Fibroblast of lung (primary cell): ENCODE results near the gene ADSS2. TPM values are rescaled to one million over a fixed set of nuclear protein-coding genes. Genes with fewer than 3 reads are reported as not detected.

Source experiments
- DNase-seq, 2 donors: peaks; one replicate each; pipeline versions ENCODE4 v3.0.0 to v3.0.0-alpha.2; 2010; ENCODE audit warnings: low read depth in 2 of 2
- H2AFZ ChIP-seq: 2 replicates; pipeline ENCODE4 v1.5.1; 2012; ENCODE audit warnings: low read length, control low read depth, inconsistent platforms
- H3K27ac ChIP-seq: 2 replicates; pipeline ENCODE4 v1.5.1; 2011; ENCODE audit warnings: low read length, control low read depth; ENCODE audit not compliant: insufficient read depth
- H3K27me3 ChIP-seq: 2 replicates; pipeline ENCODE4 v1.5.1; 2011; ENCODE audit warnings: mild to moderate bottlenecking, low read length; ENCODE audit not compliant: control insufficient read depth, insufficient read depth
- H3K36me3 ChIP-seq: 2 replicates; pipeline ENCODE4 v1.5.1; 2011; ENCODE audit warnings: low read length; ENCODE audit not compliant: control insufficient read depth, insufficient read depth
- H3K4me1 ChIP-seq: 2 replicates; pipeline ENCODE4 v1.5.1; 2011; ENCODE audit warnings: low read length; ENCODE audit not compliant: control insufficient read depth, insufficient read depth; ENCODE audit errors: extremely low read depth
- H3K4me2 ChIP-seq: 2 replicates; pipeline ENCODE4 v1.5.1; 2011; ENCODE audit warnings: low read length, control low read depth; ENCODE audit not compliant: insufficient read depth; ENCODE audit errors: extremely low read depth
- H3K4me3 ChIP-seq, 4 experiments: fragments of 200-600 bp in 1 of 4; sonication (generic) in 1 of 4; replicated peaks in 1 of 4; 2 replicates each; pipeline ENCODE4 v1.5.1; 2011 to 2016; ENCODE audit warnings: low read length in 4 of 4, low read depth in 3 of 4, mild to moderate bottlenecking in 3 of 4, control low read depth in 2 of 4, inconsistent platforms in 1 of 4, mixed read lengths in 1 of 4; ENCODE audit not compliant: insufficient read depth in 1 of 4; ENCODE audit errors: control extremely low read depth in 1 of 4
- H3K79me2 ChIP-seq: 2 replicates; pipeline ENCODE4 v1.5.1; 2012; ENCODE audit warnings: mild to moderate bottlenecking, low read length, inconsistent platforms; ENCODE audit not compliant: control insufficient read depth, insufficient read depth
- H3K9ac ChIP-seq: 2 replicates; pipeline ENCODE4 v1.5.1; 2011; ENCODE audit warnings: mild to moderate bottlenecking, low read length, control low read depth; ENCODE audit not compliant: insufficient read depth
- H3K9me3 ChIP-seq: 2 replicates; pipeline ENCODE4 v1.5.1; 2012; ENCODE audit warnings: low read depth, low read length; ENCODE audit not compliant: control insufficient read depth, insufficient read depth
- H4K20me1 ChIP-seq: 2 replicates; pipeline ENCODE4 v1.5.1; 2011; ENCODE audit warnings: low read length; ENCODE audit not compliant: control insufficient read depth, insufficient read depth; ENCODE audit errors: extremely low read depth
- EZH2 ChIP-seq: IDR thresholded peaks from 2 replicates; pipeline ENCODE4 v1.5.1; 2012; ENCODE audit warnings: low read length, control low read depth, mild to moderate bottlenecking; ENCODE audit errors: missing control alignments
- polyA plus RNA-seq, 2 donors: library from polyadenylated mRNA; depleted of rRNA in 1 of 2; stranded (reverse) in 1 of 2; unstranded in 1 of 2; fragments of >200 nt; gene quantifications; 2 replicates each; pipeline ENCODE4 v1.2.1, GENCODE V29; 2011 to 2012; ENCODE audit warnings: missing spikeins in 1 of 2
- total RNA-seq: library from RNA; depleted of rRNA; stranded (reverse); fragments of >200 nt; gene quantifications from 2 replicates; pipeline ENCODE4 v1.2.1, GENCODE V29; 2014
- TF ChIP-seq, protein P1 (sequence below), 2 donors: IDR thresholded peaks in 1 of 2; conservative IDR thresholded peaks in 1 of 2; 1 replicate in 1 of 2; 2 replicates in 1 of 2; pipeline ENCODE4 v1.5.1; 2011 to 2012; ENCODE audit warnings: low read length in 2 of 2, control low read depth in 1 of 2, inconsistent platforms in 1 of 2, low read depth in 1 of 2, mild to moderate bottlenecking in 1 of 2

The ADSS2 gene
- total and polyA plus RNA-seq, 2 donors (not counting 1 experiment from before 2014, with no cell fraction given): 55.9 to 62.1 TPM

DNA sequence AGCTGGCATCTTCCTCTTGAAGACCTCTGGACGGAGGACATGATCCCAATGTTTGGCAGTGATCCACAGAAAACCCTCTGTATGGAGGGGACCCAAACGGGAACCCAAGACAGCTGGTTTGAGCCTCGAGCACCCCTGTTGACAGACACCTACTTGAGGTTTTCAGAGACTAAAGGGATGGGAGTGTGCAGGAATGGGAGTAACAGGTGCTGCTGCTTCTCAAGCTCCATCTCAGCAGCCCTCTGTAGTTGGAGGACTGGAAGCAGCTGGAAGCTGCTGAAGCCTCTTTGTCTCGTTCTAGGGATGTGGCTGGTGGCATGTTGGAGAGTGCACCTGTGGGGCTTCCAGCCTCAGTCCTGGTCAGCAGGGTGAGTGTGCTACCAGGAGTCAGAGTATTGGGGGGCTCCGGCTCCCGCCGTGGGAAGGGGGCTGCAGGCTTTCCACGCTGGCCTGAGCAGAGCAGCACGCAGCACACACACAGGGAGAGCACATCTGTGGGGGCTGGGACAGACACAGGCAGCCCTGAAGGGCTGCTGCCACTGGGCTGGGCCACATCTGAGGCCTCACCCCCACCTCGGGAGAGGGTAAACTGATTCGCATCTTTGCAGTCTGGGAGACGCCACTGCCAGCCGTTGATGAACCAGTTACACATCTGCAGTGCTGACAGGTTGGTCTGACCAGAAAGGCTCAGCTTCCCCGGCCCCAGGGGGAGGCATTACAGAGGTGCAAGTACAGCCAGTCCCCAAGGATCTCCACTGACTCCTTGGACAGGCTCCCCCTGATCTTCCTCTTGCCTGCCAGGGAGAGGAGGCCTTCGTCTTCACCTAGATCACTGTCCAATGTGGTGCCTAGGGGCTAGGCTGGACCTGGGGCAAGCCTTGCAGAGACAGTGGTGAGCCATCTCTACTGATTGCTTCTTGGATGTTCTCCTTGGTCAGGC, 56.6 kb downstream of the ADSS2 start:
- Histone ChIP-seq H3K9ac (no peak overlapping the region), H3K9me3 (no peaks in the 10 kb centered on the region), H4K20me1 (no peaks in the 10 kb centered on the region), H3K79me2 (no peaks in the 10 kb centered on the region), H2AFZ (no peak overlapping the region), H3K27ac (no peak overlapping the region), H3K36me3 (no peaks in the 10 kb centered on the region), H3K4me3 (no peak overlapping the region), H3K4me1 (no peaks in the 10 kb centered on the region), H3K27me3 (no peaks in the 10 kb centered on the region), H3K4me2 (no peak overlapping the region)
- no peak for DNase-seq
- TF ChIP-seq, protein P1, sequence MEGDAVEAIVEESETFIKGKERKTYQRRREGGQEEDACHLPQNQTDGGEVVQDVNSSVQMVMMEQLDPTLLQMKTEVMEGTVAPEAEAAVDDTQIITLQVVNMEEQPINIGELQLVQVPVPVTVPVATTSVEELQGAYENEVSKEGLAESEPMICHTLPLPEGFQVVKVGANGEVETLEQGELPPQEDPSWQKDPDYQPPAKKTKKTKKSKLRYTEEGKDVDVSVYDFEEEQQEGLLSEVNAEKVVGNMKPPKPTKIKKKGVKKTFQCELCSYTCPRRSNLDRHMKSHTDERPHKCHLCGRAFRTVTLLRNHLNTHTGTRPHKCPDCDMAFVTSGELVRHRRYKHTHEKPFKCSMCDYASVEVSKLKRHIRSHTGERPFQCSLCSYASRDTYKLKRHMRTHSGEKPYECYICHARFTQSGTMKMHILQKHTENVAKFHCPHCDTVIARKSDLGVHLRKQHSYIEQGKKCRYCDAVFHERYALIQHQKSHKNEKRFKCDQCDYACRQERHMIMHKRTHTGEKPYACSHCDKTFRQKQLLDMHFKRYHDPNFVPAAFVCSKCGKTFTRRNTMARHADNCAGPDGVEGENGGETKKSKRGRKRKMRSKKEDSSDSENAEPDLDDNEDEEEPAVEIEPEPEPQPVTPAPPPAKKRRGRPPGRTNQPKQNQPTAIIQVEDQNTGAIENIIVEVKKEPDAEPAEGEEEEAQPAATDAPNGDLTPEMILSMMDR (conservative IDR thresholded peaks at IDR 0.05 in 1 of 2, IDR thresholded peaks at IDR 0.05 in 1 of 2; ENCODE audit: low read depth in 1 of 2, low read length in 2 of 2): no peak
- TF ChIP-seq EZH2: no peak

DNA sequence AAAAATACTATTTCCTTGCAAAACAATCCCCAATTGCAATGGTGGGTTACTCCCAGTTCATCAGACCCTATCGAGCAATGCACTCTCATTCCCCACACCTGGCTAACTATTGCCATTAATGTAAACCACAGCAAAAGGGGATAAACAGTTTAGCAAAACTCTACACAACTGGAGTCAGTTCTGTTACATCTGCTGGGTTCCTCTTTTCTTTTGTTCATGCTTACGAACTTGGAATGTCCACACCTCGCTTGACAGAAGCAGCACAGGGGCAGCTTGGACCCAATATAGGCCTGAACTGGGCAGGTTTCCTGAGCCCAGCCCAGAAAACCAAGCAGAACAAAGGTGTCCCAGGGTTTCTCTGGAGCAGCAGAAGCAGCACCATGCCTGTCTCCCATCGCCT, 57.4 kb downstream of the ADSS2 start:
- Histone ChIP-seq H3K79me2 (no peaks in the 10 kb centered on the region), H3K4me3 (no peak overlapping the region), H3K9me3 (no peaks in the 10 kb centered on the region), H2AFZ (no peak overlapping the region), H3K27me3 (no peaks in the 10 kb centered on the region), H3K36me3 (no peaks in the 10 kb centered on the region), H3K4me2 (no peak overlapping the region), H4K20me1 (no peaks in the 10 kb centered on the region), H3K27ac (no peak overlapping the region), H3K9ac (no peak overlapping the region), H3K4me1 (no peaks in the 10 kb centered on the region)
- no peak for DNase-seq
- TF ChIP-seq EZH2: no peak
- TF ChIP-seq, protein P1 (conservative IDR thresholded peaks at IDR 0.05 in 1 of 2, IDR thresholded peaks at IDR 0.05 in 1 of 2; ENCODE audit: low read depth in 1 of 2, low read length in 2 of 2): no peak

DNA sequence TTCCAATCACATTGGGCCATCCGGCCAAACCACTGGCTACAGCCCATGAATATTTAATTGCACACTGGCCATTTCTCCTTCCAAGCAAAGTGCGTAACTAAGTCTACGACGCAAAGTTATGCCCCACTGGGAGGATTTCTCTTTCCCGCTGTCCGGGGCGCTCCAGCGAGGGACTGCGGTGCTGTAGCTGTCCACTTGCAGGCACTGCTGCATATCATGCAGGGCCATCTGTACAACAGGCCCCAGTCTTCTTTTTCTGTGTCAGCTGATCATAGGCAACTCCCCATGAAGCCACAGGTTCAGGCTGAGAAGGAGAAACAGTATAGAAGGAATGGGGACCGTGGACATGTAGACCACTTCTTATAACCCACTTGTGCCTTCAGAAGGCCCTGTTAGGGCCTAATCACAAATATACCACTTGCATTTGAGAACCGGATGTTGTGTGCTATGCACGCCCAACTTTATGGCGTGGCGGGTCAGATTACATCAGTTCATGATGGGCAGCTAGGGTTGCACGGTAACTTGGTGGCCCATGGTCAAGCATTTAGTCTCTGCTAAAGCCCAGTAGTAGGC, 58.0 kb downstream of the ADSS2 start:
- H3K36me3 ChIP-seq: no peaks in the 10 kb centered on the region
- no peaks in the 10 kb centered on the region for H3K4me1 ChIP-seq
- no peak for TF ChIP-seq EZH2
- TF ChIP-seq, protein P1 (conservative IDR thresholded peaks at IDR 0.05 in 1 of 2, IDR thresholded peaks at IDR 0.05 in 1 of 2; ENCODE audit: low read depth in 1 of 2, low read length in 2 of 2): no peak
- no peak overlapping the region for H3K4me3 ChIP-seq
- no peak overlapping the region for H3K27ac ChIP-seq
- no peak overlapping the region for H3K9ac ChIP-seq
- no peaks in the 10 kb centered on the region for H3K79me2 ChIP-seq
- no peak for DNase-seq
- no peaks in the 10 kb centered on the region for H3K27me3 ChIP-seq
- H3K9me3 ChIP-seq: no peaks in the 10 kb centered on the region
- no peak overlapping the region for H3K4me2 ChIP-seq
- H2AFZ ChIP-seq: no peak overlapping the region
- no peaks in the 10 kb centered on the region for H4K20me1 ChIP-seq
